NCI-H748 (cell line): Measurements from ENCODE around the gene HTR6.

Experiments used
- DNase-seq: peaks from one replicate; lab custom pipeline; 2025; ENCODE audit not compliant: unreplicated experiment; lab: John Stamatoyannopoulos, UW

The HTR6 gene

GRCh38 chr1:19656134-19656779 is 8.4 kb upstream of the HTR6 start:
- DNase-seq: no peak

DNA sequence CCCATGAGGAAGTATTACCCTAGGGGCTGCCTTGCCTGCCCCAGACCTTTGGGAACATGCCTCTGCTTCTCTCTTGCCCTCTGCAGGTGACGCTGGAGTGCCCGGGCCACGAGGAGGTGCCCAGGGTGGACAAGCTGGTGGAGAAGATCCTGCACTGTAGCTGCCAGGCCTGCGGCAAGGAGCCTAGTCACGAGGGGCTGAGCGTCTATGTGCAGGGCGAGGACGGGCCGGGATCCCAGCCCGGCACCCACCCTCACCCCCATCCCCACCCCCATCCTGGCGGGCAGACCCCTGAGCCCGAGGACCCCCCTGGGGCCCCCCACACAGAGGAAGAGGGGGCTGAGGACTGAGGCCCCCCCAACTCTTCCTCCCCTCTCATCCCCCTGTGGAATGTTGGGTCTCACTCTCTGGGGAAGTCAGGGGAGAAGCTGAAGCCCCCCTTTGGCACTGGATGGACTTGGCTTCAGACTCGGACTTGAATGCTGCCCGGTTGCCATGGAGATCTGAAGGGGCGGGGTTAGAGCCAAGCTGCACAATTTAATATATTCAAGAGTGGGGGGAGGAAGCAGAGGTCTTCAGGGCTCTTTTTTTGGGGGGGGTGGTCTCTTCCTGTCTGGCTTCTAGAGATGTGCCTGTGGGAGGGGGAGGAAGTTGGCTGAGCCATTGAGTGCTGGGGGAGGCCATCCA is 7.8 kb upstream of the HTR6 start:
- DNase-seq: no peak

GRCh38 chr1:19657511-19657910 is 7.2 kb upstream of the HTR6 start:
- DNase-seq: no peak

- no peak for DNase-seq
Measured at GRCh38 chr1:19658186-19658585, 6.5 kb upstream of the HTR6 start.

DNA sequence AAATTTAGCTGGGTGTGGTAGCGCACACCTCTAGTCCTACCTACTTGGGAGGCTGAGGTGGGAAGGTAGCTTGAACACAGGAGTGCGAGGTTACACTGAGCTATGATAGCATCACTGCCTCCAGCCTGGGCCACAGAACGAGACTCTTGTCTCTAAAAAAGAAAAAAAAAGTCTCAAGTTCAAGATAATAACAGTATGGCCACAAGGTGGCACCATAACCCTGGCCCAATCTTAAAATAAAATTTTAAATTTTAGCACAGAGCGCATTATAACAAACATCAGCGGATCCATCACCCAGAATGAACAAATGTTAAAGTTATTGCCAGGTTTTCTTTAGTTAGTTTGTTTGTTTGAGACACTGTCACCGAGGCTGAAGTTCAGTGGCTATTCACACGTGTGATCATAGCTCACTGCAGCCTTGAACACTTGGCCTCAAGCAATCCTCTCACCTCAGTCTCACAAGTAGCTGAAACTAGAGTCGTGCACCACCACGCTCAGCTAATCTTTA is 2.9 kb upstream of the HTR6 start:
- peak; percentile 33 for DNase-seq

DNA sequence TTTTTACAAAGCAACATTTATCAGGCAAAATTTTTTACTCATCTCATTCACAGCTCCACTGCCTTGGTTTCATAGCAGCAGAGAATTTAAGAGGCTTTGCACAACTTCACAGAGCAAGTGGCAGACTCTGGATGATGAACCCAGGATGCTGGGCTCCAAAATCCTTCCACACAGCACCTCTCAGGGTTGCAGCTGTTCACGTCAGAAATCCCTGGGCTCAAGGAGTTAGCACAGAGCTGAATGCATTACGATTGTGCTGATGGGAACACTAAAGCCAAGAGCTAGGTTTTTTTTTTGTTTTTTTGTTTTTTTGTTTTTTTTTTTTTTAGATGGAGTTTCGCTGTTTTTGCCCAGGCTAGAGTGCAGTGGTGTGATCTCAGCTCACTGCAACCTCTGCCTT is 2.4 kb upstream of the HTR6 start:
- no peak for DNase-seq

- no peak for DNase-seq
Measured at GRCh38 chr1:19665186-19665495, 466 bp downstream of the HTR6 start.

- no peak for DNase-seq
Measured at GRCh38 chr1:19665496-19666465, 1.1 kb downstream of the HTR6 start.

DNA sequence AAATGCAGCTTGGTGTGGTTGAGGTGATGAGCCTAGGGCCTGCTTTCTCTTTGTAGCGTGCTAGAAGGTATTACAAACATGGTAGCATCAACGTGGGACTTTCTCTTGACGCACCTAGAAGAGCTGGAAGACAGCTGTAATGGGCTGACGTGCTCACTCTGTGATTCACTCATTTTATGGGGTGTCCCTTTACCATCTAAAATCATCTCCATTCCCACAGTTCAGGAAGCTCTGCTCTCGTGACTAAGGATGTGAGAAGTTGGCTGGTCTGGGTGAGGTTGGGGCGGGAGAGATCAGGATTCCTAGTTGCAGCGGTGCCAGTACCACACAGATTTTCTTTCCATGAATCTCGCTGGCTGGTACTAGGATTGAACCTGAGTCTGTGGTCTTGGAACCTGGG is 4.2 kb downstream of the HTR6 start:
- DNase-seq: no peak

DNA sequence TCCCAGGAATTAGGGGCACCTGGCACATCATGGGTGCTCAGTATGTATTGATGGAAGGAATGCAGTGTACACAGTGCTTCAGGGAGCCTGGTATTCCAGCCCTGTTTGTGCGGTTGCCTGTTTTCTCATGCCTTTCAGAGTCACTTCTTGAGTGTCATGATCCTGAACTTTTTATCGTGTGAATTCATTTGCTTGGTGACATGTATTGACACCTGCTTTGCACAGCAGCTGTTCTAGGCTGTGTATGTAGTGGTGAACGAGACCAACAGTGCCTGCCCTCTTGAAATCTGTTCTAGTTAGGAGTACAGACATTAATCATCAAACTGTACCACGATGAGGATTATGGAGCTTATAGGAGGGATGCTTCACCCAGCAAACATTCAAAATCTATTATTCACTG is 6.1 kb downstream of the HTR6 start:
- DNase-seq: no peak

DNA sequence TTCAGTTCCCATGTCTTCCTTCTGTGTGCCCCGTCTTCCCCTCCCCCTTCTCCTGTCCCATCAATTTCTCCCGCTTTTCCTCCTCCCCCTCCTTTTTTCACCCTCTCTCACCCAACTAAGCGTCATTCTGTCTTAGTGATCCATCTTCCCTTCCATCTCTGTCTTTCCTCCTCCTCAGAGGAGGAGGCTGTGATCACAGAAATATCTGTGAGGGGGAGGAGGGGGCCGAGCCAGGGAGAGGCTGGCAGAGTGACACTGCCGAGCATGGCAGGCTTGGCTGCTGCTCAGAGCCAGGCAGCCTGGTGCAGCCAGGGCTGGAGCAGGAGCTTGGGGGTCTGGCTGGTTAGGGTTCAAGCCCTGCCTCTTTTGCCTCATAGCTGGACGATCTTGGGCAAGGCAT is 7.6 kb downstream of the HTR6 start:
- DNase-seq: no peak

DNA sequence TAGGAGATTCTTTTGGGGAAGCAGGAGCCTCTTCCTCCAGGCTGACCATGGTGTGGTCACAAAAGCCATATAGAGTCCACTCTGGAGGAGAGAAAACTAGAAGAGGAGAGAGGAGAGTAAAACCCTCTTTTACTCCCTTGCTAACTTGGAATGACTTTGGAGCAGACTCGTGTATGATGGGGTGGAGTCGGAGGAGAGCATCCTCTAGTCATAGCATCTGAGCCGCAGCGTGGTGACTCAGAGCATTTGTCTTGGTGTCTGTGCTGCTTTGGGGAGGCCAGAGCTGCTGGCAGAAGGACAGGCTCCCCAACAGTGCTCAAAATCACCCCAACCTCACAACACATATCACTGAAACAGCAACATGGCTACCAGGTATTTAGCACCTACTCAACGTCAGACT is 11.1 kb downstream of the HTR6 start:
- no peak for DNase-seq

GRCh38 chr1:19676438-19676922 is 11.8 kb downstream of the HTR6 start:
- no peak for DNase-seq

DNA sequence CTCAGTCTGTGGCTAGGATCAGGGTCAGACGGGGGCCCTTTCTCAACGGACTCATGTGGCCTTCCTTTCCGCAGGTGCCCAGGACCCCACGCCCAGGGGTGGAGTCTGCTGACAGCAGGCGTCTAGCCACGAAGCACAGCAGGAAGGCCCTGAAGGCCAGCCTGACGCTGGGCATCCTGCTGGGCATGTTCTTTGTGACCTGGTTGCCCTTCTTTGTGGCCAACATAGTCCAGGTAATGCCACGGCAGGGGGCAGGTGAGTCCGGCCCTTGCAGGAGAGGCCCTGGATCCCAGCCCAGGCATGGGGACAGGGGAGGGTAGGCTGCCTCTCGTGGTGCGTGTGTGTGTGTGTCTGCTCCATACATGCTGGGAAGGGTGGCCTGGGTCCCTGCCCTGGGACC is 13.8 kb downstream of the HTR6 start:
- DNase-seq: no peak

DNA sequence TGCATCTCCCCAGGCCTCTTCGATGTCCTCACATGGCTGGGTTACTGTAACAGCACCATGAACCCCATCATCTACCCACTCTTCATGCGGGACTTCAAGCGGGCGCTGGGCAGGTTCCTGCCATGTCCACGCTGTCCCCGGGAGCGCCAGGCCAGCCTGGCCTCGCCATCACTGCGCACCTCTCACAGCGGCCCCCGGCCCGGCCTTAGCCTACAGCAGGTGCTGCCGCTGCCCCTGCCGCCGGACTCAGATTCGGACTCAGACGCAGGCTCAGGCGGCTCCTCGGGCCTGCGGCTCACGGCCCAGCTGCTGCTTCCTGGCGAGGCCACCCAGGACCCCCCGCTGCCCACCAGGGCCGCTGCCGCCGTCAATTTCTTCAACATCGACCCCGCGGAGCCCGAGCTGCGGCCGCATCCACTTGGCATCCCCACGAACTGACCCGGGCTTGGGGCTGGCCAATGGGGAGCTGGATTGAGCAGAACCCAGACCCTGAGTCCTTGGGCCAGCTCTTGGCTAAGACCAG is 14.3 kb downstream of the HTR6 start:
- no peak for DNase-seq

DNA sequence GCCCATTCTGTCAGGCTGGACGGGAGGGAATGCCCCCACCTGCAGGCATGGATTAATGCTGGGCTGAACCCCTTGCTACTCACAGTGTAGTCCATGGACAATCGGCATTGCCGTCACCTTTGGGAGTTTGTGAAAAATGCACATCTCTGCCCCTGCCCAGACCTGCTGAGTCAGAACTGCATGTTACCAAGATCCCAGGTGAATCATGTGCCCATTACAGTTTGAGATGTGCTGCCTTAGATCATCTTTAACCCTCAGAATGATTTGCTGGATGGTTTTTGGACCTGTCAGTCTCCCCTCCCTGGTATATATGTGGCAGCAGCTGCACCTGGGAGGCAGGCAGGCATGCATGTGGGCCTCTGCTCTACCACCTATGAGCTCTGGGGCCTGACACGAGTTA is 15.0 kb downstream of the HTR6 start:
- DNase-seq: no peak

GRCh38 chr1:19680644-19681043 is 16.0 kb downstream of the HTR6 start:
- no peak for DNase-seq

- DNase-seq: no peak
Measured at GRCh38 chr1:19682257-19682656, 17.6 kb downstream of the HTR6 start.

DNA sequence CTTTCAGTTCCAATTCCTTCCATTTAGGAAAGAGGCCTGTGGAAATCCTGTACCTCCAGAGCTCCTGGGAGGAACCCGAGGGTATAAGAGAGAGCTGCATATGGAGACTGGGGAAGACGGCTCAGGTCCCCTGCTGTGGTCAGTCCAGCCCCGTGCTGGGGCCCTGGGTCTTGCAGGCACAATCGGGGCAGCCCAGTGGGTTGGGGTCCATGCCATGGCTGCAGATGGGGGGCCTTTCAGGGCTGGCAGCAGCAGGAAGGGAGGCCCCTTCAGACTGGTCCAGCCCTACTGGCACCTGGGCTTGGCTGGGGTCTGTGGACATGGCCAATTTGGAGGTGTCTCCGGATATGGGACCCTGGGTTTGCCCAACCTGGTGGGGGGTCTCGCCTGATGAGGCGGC is 18.2 kb downstream of the HTR6 start:
- DNase-seq: no peak

- DNase-seq: no peak
Measured at GRCh38 chr1:19683351-19683750, 18.7 kb downstream of the HTR6 start.

GRCh38 chr1:19684677-19685076 is 20.0 kb downstream of the HTR6 start:
- no peak for DNase-seq
